T-helper 1 cell (primary cell): ENCODE measurements around the gene THRB.

Source experiments
- DNase-seq, 5 donors: peaks; one replicate each; pipeline ENCODE4 v3.0.0-alpha.2; 2012 to 2020

The THRB gene

GRCh38 chr3:24300949-24301348 is 193.7 kb downstream of the THRB start:
- DNase-seq: no peak

- DNase-seq: no peak
These were observed 194.6 kb downstream of the THRB start for GRCh38 chr3:24299806-24300626.

GRCh38 chr3:24299246-24299805 is 195.3 kb downstream of the THRB start:
- no peak for DNase-seq

GRCh38 chr3:24296441-24297205 is 198.0 kb downstream of the THRB start:
- no peak for DNase-seq

- DNase-seq: no peak
These were observed 200.5 kb downstream of the THRB start for GRCh38 chr3:24294150-24294549.

GRCh38 chr3:24291646-24292045 is 203.0 kb downstream of the THRB start:
- no peak for DNase-seq

- DNase-seq: no peak
These were observed 204.1 kb downstream of the THRB start for GRCh38 chr3:24290596-24290995.

- no peak for DNase-seq
These were observed 206.0 kb downstream of the THRB start for GRCh38 chr3:24288496-24289236.

- DNase-seq: no peak
These were observed 206.7 kb downstream of the THRB start for GRCh38 chr3:24287755-24288450.

GRCh38 chr3:24286405-24286804 is 208.2 kb downstream of the THRB start:
- DNase-seq: no peak

- no peak for DNase-seq
These were observed 216.1 kb downstream of the THRB start for GRCh38 chr3:24278543-24278942.

- no peak for DNase-seq
These were observed 221.2 kb downstream of the THRB start for GRCh38 chr3:24273491-24273890.

GRCh38 chr3:24272875-24273274 is 221.8 kb downstream of the THRB start:
- no peak for DNase-seq

- DNase-seq: no peak
These were observed 222.2 kb downstream of the THRB start for GRCh38 chr3:24272408-24272807.

- DNase-seq: no peak
These were observed 223.4 kb downstream of the THRB start for GRCh38 chr3:24271228-24271627.

- DNase-seq: no peak
These were observed 223.9 kb downstream of the THRB start for GRCh38 chr3:24270744-24271143.

GRCh38 chr3:24270204-24270691 is 224.4 kb downstream of the THRB start:
- no peak for DNase-seq

GRCh38 chr3:24264748-24265158 is 229.9 kb downstream of the THRB start:
- peak in 1 of 5 donors; percentile 4 for DNase-seq

GRCh38 chr3:24264011-24264410 is 230.6 kb downstream of the THRB start:
- no peak for DNase-seq

GRCh38 chr3:24263069-24263668 is 231.5 kb downstream of the THRB start:
- no peak for DNase-seq

GRCh38 chr3:24261521-24261920 is 233.1 kb downstream of the THRB start:
- DNase-seq: no peak
